ENCODE data around the gene FAM81A. TPM values are rescaled to one million over a fixed set of nuclear protein-coding genes. Genes with fewer than 3 reads are reported as not detected.
"Not testable (repeated sequence)": the region's sequence is repeated elsewhere in the genome, so short reads cannot be mapped to it uniquely, and the experiment has no call there.

The FAM81A gene
- total RNA-seq, 1 experiment from 2014 or later, result 4.1 TPM

DNA sequence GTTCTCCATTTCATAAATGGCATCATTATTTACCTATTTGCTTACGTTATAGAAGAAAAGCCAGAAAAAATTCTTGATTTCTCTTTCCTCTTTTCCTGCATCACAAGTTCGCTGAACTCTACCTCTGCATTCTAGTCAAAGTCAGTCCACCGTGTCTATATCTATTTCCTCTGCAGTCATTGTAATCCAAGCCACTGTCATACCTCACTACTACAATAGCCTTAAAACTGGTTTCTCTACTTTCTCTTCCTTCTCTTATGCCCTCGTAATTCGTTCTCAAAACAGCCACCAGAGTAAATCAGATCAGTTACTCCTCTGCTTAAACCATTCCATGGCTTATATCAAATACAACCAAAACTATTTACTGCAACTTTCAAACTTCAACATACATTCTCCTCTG, 13.4 kb upstream of the FAM81A start:
- no peak for DNase-seq (ENCODE audit: low read depth)

DNA sequence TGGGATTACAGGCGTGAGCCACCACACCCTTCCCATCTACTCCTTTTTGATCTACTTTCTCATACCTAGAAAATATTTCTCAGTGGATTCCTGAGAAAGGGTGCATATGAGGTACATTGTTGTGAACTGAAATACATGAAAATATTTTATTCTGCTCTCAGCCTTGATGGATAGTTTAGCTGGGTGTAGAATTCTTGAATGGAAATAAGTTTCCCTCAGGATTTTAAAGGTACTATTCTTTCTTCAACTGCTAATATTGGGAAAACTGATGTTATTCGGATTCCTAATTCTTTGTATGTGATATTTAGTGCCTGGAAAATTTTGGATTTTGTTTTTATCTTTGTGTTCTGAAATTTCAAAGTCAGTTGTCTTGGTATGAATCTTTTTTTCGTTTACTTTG, 9.1 kb upstream of the FAM81A start:
- DNase-seq (ENCODE audit: low read depth), result not testable (repeated sequence)

DNA sequence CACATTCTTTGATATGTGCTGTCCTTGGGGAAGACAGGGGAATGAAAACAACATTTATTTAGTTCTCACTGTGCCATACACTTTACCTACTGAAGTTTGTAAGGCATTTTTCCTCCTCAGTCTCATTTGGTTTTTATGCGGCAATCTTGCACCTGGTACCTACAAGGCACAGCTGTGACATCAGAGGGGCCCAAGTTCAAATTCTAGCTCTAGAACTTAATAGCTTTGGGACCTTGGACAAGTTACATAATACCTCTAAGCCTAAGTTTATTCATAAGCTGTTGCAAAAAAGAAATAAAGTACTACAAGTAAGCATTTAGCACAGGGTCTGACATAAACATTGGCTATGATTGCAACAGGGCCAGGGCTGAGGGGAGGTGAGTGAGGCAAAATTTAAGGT, 5.6 kb upstream of the FAM81A start:
- no peak for DNase-seq (ENCODE audit: low read depth)

DNA sequence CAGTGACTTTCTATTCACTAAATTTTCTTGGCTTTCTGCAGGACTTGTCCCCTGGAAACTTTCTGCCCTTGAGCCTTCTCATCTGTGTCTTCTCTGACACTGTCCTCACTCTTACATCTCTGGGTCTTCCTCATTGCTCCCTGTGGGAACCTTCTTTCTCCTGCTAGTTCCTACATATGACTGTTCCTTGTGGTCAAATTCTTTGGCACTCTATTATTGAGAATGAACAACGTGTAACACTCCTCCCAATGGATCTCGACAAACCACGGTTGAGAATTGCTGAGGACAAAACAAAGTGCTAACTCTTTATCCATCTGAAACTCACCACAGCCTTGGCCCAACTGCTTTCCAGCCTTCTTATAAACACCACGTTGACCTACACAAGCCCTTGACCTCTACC, 3.5 kb upstream of the FAM81A start:
- DNase-seq (ENCODE audit: low read depth), result peak; percentile 8

DNA sequence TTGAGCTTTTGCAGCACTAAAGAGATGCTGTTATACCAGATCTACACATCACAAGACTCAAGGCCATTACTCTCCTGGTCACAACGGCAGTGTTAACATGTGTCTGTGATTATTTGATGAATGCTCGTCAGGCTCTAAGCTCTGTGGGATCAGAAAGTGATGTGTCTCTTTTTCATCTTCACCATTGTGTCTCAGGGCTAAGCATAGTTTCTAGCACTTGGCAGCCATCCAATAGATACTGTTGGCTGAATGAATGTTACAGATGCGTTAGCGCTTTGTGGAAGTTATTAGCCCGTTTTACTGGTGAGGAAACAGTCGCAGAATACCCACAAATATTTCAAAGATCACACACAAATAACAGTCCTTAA, 1.2 kb upstream of the FAM81A start:
- DNase-seq (ENCODE audit: low read depth), result no peak

DNA sequence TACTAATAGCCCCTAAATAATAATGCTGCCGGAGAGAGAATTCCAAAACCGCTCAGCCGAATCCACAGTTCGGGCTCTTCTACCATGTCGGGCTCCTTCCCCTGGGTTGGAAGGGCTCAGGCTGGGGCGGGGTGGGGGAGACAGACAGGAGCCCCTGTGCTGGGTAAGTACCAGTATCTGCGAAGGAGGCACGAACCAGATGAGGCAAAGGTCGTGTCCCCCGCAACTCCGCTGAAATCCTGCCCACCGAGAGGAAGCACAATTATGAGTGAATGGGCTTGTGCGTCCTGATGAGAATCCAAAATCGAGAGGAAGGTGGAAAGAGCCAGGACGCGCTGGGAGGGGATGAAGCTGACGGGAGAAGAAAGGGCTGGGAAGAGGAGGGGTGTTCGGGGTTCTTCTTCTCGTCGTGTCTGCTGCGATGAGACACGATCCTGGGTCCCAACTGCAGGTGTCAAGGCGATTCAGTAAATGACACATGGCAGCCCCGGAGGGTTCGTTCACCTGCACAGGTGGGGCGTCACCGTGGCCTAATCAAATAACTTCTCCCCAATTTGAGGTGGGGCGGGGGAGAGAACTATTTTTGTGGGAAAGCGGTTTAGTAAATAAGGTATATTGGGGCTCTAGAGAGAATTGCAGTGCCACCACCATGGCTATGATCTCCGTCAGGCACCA, 707 bp upstream of the FAM81A start:
- DNase-seq (ENCODE audit: low read depth), result no peak

DNA sequence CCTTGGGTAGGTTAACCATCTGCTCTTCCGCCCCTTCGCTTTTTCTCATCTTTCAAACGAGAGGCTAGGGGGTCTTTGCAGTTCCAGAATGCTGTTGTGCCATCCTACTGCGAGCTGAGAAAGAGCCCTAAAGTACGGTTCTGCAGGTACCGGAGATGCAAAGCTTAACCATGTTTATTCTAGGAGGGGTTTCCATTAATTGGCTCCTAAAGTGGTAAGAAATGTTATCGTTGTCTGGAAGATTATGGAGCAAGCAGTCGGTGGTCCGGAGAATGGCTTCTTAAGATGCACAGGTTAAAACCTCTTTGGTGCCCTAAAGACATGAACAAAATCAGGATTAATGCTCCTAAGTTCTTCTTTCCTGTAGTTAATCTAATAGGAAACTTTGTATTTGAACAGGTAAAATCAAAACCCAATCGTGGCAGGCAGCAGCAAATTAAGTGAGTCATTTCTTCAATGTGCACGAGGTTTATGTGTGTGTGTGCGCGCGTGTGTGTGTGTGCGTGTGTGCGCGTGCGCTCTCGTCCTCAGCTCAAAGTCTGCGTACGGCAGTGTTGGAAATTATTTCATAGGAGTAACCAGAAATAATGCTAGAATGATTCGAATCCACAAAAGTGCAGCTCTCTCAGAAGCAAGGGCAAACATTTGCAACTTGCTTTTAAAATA, 772 bp downstream of the FAM81A start:
- no peak for DNase-seq (ENCODE audit: low read depth)

DNA sequence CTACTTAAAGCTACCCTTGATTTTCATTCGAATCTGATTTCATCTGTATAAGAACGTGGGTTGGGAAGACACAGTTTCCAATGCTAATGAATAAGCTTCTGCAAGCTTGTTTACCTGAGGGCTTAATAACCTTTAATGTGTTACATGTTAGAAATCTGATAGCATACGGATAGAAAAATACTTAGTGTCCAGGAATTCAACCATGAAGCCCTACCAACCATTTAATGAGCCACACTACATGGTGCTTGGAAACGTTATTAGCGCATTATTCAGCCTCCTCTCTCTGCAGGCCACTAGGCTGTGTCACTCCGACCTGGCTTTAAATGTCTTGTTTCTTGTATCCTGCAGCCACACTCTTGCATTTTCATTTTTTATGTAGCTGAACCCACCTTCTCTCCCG, 1.6 kb downstream of the FAM81A start:
- no peak for DNase-seq (ENCODE audit: low read depth)

DNA sequence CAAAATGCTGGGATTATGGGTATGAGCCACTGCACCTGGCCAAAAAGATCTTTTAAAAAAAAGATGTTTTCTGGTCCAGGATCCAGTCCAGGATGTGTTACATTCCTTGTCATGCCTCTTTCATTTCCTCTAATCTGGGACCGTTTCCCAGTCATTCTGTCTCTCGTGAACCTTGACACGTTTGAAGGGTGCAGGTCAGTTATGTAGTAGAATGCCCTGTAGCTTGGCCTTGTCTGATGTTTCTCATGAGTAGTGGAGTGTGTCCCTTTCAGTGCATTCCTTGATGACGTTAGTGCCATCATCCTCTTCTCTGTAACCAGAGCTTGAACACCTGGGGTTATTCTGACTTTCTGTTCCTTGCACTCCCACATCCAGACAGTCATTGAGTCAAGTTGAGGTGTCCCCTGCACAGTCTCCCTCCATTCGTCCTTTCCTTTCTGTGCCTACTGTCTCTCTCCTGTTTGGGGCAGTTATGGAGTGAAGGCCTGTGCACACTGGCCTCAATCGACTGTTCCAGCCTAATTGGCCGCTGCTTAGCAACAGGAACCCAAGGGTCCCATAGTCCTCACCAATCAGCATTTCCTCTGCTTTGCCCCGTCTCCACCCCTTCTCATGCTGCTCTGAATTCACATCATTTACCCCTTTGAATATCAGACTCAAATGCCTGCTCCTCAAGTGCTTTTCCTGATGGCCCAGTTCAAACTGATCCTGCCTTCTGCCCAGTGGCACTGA, 5.5 kb downstream of the FAM81A start:
- no peak for DNase-seq (ENCODE audit: low read depth)

DNA sequence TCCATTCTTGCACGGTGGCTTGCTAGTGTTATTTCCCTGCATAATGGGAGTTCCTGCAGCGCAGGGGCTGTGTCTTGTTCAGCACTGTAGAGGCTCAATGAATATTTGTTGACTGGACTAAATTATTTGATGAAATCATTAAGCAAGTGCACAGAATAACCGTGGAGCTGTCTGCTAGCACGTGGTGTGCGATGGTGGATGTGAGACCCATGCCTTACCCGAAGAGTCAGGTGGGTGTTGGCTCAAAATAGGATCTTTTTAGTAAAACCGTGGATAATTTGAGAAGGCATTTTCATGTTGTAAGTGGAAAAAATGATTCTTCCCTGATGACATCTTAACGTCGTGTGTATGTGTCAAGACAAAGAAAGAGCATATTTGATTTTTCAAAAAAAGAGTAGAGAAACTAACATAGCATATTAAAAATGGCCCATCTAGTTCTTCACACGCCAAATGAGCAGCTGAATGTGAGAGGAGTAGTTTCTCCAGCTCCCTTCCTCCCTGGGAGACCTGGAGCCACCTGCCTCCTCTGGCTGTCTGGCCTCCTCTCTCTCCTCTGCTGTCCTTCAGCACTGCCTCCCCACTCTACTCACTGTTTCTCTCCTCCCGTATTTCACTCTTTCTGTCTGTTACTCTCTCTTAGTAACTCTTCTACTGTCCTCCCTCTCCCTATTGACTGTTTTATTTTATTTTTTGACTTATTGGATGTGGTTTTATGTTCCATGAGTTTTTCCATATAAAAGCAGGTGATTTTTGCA, 6.3 kb downstream of the FAM81A start:
- no peak for DNase-seq (ENCODE audit: low read depth)

DNA sequence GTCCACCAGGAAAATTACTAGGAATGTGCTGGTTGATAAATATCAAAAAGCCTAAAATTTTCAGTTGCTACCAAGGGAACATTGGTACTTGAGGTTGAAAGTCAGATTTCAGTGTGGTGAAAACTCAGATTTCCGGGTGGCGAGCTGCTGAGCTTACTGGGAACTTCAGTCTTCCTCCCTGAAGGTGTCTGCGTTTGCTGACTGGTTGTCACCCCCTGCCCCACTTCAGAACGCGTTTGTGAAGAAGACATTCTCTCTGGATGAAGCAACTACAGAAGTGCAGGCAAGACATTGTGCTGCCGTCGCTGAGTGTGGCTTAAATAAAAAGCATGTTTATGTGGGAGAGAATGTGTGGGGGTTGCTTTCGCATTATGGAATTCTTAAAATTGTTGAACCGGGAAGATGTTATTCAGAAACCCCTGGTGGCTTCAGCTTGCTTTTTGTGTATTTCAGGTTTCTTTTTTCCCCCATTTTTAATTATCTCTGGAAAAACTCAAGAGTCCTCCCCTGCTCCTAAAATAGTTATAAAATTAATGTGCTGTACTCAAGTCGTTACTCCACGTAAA, 7.1 kb downstream of the FAM81A start:
- DNase-seq (ENCODE audit: low read depth), result no peak

DNA sequence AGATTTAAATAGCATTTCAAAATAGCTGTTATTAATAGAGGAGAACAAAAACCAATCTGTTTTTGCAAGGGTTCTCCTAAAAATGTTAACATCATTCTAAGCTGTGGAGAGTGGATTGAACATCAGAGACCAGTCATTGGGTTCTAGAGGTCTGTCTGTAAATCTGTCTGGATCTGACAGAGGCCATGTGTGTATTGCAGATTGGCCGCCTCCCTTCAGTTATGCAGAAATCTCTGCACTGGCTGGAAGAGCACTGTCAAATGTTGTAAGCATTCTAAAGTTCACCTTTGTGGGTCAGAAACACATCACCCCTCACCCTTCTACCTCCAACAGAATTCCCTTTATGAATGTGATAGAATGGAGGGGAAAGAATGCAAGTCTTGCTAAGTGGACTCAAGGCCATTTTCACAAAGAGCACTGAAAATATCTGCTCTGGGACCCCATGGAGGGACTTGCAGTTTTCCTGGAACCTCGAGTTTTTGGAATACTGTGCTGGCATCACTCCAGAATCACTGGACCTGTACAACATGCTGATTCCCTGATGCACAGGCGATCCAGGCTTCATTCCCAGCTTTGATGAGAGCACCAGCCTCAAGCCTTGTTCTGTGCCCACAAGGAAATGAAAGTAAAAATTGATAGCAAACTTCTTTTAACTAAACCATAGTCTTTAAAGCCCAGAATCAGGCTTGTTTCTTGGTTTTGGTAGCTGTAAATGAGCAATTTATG, 8.4 kb downstream of the FAM81A start:
- DNase-seq (ENCODE audit: low read depth), result no peak

DNA sequence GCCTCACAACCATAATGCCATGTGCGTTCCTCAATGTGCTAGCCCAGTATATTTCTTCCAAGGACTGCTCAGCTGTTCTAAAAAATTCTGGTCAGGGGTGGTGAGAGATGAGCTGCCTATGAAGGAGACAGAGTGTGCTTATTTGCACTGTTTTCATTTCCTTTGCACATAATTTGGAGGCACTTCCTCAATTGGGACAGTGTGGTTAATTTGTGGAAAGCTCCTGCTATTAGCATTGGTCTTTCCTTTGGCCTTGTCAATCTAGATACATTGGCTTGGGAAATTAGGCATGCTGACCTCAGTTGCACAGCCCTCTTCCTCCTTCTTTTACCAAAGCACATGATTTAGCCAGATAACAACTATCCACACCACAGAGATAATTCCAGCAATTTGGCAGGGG, 9.4 kb downstream of the FAM81A start:
- DNase-seq (ENCODE audit: low read depth), result no peak

DNA sequence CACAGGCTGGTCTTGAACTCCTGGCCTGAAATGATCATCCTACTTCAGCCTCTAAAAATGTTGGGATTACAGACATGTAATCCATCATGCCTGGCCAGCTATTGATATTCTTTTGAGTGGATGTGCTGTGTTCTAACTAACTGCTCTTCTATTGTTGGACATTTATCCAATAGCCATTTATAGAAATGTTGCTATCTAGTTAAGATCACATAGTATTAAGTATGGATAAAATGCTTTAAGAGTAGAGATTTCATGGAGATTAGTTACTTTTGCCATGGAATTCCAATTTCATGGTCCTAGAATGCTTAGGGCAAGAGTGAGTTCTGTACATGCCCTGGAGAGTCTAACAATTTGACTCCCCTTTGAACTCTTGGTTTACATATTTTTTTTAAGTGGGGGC, 10.9 kb downstream of the FAM81A start:
- no peak for DNase-seq (ENCODE audit: low read depth)

DNA sequence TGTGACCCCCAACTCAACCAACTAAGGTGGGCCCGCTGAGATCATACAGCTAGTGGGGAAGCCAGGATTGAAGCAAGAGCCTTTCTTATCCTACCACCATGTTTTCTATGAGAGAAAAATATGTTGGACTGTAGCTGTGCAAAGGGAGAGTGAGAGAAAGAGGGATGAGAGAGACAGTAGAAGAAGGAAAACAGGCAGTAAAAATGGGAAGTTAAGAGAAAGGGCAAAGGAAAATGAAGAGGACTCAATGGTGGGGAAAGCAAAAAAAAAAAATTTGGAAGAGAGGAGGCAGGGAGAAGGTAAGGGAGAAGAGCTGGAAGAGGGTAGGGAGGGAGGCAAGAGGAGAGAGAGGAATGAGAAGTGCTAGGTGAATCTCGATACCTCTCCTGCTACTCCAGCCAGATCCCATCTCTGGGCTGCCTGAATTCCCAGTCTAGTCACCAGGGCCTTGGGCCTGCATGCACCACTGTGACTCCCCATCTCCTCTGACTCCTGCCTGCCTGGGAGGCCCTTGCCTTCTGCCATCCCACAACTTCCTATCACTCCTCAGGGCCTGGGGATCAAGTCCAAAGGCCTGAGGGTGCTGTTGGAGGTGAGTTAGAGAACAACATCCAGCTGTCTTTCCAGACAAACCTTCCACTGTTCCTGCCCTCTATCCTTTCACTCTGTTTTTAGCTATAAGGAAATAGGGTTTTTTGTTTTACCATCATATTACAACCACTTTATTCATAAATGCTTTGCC, 15.7 kb downstream of the FAM81A start:
- no peak for DNase-seq (ENCODE audit: low read depth)

DNA sequence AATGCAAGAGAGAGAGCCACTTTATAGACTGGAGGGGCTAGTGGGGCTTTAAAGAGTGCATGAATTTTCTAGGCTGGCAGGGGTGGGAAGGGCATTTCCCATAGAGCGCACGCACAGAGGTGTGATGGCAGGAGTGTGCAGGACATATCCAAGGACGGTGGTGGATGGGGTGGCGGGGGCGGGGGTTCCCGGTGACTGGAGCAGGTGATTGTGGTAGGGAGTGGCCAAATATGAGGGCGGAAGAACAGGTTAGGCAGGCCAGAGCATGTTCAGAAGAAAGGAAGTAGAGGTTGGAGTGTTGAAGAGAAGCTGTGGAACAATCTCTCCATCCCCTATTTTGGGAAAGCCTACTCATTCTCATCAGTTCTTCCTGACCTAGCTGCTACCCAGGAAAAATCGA, 18.1 kb downstream of the FAM81A start:
- DNase-seq (ENCODE audit: low read depth), result no peak

DNA sequence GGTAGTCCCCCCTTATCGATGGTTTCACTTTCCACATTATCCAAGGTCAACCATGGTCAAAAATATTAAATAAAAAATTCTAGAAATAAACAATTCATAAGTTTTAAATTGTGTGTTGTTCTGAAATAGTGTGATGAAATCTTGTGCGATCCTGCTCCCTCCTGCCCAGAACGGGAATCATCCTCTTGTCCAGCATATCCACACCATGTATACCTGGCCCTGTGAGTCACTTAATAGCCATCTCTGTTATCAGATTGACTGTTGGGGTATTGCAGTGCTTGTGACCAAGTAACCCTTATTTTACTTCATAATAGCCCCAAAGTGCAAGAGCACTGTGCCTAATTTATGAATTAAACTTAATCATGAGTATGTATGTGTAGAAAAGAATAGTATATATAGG, 19.1 kb downstream of the FAM81A start:
- no peak for DNase-seq (ENCODE audit: low read depth)

DNA sequence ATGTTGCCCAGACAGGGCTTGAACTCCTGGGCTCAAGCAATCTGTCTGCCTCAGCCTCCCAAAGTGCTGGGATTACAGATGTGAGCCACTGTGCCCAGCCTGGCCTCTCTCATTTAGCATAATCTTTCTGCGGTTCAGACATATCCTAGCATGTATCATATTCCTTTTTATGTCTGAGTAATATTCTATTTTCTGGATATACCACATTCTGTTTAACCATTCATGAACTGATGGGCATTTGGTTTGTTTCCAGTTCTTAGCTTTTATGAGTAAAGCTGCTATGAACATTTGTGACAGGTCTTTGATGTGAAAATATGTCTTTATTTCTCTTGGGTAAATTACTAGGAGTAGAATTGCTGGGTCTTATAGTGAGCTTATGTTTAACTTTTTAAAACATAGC, 23.5 kb downstream of the FAM81A start:
- DNase-seq (ENCODE audit: low read depth), result no peak

DNA sequence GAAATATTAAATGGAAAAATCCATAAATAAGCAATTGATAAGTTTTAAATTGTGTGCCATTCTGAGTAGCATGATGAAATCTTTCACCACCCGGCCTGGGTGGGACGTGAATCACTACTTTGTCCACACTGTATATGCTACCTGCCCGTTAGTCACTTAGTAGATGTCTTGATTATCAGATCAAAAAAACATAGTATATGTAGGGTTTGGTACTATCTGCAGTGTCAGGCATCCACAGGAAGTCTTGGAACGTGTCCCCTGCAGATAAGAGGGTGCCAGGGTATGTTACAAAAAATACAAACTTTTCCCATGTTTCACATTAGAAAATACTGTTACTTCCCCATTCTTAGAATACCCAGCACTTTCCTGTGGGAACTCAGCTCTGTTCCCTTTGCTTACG, 35.2 kb downstream of the FAM81A start:
- DNase-seq (ENCODE audit: low read depth), result no peak

DNA sequence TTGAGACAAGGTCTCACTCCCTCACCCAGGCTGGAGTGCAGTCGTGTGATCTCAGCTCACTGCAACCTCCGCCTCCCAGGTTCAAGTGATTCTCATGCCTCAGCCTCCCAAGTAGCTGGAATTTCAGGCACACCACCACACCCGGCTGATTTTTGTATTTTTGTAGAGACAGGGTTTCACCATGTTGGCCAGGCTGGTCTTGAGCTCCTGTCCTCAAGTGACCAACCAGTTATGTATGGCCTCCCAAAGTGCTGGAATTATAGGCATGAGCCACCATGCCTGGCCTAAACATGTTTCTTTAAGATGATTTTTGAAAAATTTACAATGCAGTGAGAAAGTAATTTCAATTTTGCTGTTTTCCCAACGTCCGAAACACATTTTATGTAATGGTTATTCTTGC, 37.2 kb downstream of the FAM81A start:
- DNase-seq (ENCODE audit: low read depth), result not testable (repeated sequence)

Measured in HT1080 (cell line).